Thyroid gland (tissue), 4 donors: ENCODE results near the gene AURKB.
"Not testable (repeated sequence)": the region's sequence is repeated elsewhere in the genome, so short reads cannot be mapped to it uniquely, and the experiment has no call there.

ENCODE experiments used
- POLR2A ChIP-seq, 2 donors: fragments of 450-650 bp; IDR thresholded peaks; one replicate each; pipeline ENCODE4 v1.6.1; 2017; ENCODE audit warnings: antibody characterized with exemption in 2 of 2, mild to moderate bottlenecking in 2 of 2, moderate library complexity in 1 of 2
- TF ChIP-seq, protein P1 (sequence below), 6 experiments: fragments of 200-600 bp in 3 of 6; fragments of 450-650 bp in 3 of 6; sonication (generic) in 3 of 6; IDR thresholded peaks; one replicate each; pipeline ENCODE4 v1.5.1; 2016 to 2019; ENCODE audit warnings: antibody characterized with exemption in 6 of 6, mild to moderate bottlenecking in 2 of 6, inconsistent platforms in 1 of 6, moderate library complexity in 1 of 6

DNA sequence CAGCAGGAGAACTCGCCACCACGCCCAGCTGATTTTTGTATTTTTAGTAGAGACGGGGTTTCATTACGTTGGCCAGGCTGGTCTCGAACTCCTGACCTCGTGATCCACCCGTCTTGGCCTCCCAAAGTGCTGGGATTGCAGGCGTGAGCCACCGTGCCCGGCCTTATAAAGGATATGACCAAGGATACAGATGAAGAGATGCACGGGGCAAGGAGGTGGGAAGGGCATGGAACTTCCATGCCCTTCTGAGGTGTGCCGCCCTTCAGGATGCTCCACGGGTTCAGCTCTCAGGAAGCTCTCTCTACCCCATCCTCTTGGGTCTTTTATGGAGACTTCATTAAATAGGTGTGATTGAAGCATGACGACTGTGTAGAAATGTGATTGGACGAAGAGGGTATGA, 3.6 kb upstream of the AURKB start:
- not testable (repeated sequence) for TF ChIP-seq POLR2A (IDR thresholded peaks at IDR 0.05)
- TF ChIP-seq, protein P1, sequence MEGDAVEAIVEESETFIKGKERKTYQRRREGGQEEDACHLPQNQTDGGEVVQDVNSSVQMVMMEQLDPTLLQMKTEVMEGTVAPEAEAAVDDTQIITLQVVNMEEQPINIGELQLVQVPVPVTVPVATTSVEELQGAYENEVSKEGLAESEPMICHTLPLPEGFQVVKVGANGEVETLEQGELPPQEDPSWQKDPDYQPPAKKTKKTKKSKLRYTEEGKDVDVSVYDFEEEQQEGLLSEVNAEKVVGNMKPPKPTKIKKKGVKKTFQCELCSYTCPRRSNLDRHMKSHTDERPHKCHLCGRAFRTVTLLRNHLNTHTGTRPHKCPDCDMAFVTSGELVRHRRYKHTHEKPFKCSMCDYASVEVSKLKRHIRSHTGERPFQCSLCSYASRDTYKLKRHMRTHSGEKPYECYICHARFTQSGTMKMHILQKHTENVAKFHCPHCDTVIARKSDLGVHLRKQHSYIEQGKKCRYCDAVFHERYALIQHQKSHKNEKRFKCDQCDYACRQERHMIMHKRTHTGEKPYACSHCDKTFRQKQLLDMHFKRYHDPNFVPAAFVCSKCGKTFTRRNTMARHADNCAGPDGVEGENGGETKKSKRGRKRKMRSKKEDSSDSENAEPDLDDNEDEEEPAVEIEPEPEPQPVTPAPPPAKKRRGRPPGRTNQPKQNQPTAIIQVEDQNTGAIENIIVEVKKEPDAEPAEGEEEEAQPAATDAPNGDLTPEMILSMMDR (IDR thresholded peaks at IDR 0.05), result not testable (repeated sequence)
